GM21737 (cell line): ENCODE measurements around the gene TMEM121.

Source experiments
- ATAC-seq: cut with Tn5 transposase; IDR thresholded peaks from one replicate; pipeline ENCODE4 v1.9.1; 2021; ENCODE audit warnings: mild to moderate bottlenecking, moderate library complexity; ENCODE audit not compliant: unreplicated experiment

TMEM121 gene

DNA sequence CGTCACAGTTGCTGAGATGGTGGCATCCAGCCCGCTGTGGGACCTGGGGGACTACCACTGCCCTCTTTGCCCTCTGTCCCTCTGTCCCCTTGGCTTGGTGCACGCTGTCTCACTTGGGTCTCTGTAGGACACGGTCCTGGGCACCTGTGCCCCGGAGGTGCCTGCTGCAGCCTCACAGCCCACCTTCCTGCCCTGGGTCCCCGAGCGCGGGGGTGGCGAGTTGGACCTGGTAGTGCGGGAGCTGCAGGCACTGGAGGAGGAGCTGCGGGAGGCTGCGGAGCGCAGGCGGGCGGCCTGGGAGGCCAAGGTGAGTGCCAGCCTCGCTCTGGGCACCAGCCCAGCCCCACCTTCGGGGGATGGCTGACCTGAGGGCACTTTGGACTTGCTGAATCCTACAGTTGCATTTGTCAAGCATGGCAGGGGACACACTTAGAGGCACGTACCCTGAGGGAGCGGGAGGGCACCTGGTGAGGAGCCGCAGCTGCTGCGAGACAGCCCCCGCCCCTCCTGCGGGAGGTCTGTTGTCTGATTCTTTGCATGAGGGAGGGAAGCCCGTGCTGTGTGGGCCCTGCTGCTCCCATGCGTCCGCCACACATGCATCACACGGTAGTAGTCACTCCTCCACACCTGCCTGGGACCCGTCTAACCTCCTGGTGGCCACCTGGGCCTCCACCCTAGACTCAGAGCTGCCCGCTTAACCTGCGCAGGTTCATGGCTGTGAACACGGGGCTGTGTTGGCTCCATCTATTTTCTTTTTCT, 28.5 kb upstream of the TMEM121 start:
- ATAC-seq, result no peak

DNA sequence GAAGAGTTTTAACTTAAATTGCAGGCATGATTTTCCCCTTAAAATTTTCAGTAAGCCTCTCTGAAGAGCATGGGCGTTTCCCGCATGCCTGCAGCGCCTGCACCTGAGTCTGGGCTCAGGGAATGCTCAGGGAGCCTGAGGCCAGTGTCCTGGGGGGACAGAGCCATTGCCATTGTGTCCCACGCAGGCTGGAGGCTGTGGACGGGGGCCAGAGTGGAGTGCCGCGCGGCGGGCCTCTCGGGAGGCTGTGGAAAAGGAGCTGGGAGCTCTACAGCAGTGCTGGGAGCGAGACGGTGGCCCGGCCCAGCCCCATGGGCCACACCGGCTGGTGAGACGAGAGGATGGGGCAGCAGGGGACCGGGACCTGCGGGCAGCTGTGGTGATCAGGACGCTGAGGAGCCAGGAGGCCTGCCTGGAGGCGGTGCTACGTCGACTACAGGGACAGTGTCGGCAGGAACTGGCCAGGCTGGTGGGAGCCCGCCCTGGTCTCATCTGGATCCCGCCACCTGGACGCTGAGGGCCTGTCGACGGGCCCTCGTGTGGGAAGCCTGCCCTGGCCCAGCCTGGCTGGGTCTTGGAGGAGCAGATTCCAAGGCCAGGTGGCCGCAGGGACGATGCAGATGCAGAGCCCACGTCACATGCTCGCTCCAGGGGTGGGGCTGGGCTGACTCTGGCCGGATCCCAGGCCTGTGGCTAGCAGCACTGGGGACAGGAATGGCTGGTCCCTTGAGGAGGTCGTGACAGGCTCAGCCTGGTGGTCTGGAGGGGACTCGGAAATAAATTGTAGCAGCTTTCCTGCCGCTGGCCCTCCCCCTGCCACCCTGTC, 27.7 kb upstream of the TMEM121 start:
- ATAC-seq, result no peak

DNA sequence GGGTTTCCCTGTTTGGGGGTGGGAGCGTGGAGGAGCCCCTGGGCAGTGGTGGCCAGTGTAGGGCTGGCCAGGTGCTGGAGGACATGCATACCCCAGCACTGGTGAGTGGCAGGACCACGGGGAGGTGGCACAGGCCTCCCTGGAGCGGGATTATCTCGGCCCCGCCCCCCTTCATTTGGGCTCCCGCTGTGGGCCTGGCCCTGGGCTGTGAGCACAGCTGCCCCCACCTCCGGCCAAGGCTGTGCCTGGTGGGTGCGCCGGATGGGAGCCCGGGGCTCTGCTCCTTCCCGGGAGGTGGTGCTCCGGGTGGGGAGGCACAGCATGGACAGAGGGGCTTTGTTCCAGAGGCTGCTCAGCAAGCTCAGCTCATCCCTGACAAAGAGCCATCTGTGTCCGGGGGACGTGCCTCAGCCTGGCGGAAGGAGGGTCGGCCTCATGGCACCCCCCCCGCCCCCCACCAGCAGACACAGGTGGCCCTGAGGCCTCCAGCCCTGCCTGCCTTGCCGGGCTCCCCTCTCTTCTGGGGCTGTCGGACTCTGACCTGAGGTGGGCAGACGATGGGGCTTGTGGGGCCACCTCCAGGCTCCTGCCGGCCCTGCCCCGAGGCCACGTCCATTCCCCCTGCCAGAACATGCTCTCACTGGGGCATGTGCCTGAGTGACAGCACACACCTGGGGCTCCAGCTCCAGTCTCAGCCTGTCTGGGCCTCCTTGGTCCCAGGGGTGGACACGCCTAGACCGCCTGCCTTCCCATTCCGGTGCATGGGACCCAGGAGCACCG, 26.9 kb upstream of the TMEM121 start:
- ATAC-seq, result no peak

DNA sequence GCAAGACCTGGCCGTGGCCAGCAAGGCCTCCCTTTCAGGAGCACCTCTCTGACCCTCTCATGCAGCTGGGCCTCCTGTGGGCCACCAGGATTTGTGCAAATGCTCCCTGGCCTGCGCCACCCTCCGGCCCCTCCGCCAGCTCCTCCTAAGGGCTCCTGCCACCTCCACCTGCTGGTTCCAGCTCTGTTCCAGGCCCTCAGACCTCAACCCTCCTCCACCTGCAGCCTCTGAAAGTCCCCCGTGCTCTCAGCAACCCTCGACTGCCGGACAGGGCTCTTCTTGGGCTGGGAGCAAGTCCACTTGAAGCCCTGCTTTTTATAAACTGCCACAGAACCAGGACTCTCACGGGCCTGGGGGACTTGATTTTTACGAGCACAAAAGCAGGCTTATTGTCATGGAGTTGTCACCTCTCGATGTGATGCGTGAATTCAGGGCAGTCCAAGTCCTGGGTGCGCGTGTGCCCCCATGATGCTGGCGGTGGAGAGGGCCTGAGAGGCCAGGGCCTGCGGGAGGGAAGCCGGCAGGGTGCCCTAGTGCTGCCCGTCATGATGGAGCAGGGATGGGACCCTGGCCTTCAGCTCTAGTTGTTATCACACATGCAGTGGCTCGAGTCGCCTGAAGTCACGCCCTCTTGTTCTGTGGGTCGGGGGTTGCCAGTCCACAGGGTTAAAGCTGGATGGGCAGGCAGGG, 26.2 kb upstream of the TMEM121 start:
- no peak for ATAC-seq

DNA sequence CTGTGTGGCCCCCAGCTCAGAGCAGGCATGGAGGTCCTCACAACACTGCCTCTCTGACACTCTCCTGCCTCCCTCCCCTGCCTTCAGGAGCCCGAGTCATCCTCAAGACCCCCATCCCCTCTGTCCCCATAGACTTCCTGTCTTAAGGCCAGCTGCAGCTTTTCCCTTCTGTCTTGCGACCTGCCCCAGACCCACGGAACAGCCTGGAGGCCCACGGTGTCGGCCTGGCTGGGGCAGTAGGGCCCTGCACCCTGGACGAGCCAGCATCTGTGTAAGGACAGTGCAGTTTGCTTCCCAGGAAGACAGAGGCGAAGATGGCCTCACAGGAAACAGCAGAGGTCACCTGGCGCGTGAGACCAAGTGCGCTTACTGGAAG, 25.7 kb upstream of the TMEM121 start:
- ATAC-seq, result no peak

DNA sequence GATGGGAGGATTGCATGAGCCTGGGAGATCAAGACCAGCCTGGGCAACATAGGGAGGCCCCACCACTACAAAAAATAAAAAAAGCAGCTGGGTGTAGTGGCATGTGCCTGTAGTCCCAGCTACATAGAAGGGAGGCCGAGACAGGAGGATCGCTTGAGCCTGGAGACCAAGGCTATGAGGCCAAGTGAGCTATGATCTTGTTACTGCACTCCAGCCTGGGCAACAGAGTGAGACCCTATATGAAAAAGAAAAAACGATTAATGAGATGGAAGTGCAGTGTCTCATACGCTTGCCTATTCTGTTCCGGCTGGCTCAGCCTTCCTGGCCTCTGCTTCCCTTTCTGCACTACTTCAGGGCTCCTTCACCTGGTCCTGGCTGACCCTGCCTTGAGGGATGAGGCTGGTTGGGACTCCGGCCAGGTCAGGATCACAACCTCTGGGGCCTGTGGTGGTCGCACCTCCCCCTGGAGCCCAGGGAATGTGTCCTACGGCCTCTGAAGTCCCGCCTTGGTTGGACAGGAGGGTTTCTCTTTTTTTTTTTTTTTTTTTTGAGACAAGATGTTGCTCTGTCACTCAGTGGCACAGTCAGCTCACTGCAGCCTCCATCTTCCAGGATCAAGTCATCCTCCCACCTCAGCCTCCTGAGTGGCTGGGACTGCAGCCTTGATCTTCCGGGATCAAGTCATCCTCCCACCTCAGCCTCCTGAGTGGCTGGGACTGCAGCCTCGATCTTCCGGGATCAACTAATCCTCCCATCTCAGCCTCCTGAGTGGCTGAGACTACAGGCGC, 24.7 kb upstream of the TMEM121 start:
- ATAC-seq, result no peak

DNA sequence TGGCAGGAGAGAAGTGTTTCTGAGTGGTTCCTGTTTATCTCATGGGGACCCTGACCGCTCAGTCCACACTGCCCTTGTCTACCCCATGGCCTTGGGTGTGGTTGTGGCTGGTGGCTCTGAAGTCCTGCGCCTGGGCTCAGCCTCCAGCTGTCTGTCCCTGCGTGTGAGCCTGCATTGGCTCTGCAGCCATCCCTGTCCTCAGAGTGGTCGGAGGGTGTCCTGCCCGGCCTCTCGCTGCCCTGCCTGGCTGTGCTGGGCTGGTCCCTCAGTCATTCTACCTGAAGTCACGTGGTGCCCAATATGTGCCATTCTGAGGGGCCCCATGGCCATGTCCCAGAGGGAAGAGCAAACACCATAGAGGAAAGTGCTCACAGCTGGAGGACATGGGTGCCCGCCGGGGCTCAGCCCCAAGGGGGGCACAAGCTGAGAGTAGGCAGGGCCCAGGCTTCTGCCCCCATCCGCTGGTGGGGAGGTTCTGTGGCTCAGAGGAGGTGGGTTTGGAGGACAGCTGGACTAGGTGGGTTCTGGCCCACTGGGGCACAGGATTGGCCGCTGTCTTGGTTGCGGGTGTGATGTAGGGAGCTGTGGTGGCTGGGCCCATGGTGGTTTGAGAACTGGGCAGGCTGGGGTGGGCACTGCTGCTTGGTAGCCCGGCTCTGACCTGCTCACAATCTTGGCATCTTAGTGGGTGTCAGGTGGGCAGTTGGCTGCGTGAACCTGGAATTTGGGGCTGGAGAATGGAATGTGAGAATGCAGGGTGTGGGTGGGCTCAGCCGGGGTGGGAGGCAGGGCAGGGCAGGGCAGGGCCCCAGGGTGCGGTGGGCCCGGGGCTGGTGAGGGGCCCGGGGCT, 23.7 kb upstream of the TMEM121 start:
- ATAC-seq, result no peak

DNA sequence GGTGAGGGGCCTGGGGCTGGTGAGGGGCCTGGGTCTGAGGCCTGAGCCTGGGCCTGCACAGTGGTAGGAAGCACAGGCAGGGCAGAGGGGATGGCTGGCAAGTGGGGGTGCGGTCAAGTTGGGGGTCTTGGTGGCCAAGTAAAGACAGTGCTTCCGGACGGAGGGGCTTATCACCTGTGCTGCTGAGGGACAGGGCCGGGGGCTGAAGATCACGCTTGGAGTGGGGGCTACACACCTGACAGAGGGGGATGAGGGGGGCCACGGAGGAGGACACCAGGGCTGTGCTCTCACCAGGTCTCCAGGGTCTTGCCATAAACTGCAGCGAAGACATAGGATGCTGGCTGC, 23.1 kb upstream of the TMEM121 start:
- ATAC-seq, result no peak

DNA sequence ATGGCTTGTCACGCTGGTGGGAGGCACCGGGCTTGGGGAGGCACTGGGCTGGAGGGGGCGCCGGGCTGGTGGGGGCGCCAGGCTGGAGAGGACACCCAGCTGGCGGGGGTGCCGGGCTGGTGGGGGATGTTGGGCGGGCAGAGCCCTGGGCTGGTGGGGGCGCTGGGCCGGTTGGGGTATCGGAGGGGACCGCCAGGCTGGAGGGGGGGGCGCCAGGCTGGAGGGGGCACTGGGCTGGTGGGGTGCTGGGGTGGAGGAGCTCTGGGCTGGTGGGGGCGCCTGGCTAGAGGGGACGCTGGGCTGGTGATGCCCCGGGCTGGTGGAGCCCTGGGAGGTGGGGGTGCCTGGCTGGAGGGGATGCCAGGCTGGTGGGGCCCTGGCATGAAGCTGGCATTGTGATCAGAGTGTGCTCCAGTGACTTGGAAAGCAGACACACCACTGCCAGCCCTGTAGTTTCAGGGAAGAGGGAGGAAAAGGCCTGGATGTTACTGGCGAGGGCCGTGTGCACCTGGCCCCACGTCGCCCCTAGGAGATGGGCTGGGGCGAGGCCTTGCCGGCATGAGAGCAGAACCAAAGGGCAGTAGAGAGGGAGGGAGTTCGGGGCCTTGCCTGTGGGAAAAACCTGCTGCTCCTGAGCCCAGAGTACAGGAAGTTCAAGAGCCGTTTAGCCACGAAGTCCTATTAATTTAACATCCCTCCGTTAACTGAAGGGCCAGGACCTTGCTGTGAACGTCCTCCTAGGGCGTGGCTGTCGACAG, 22.3 kb upstream of the TMEM121 start:
- ATAC-seq, result no peak

DNA sequence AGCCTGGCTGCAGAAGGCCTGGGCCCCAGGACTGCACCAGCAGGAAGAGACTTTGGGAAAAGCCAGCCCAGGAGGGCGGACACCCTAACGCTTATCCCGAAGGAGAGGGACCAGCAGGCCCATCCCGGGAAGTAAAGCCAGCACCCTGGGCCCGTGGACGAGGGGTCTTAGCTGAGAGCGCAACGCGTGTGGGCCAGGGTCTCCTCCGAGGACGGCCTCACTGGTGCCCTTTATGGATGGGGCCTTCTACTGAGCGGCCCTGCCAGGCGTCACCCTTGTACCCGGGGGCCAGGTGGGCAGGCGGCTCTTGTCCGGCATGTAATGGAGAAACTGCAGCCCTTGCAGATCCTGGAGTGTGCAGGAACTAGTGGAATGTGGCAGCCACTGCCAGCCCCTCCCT, 21.3 kb upstream of the TMEM121 start:
- ATAC-seq, result no peak

DNA sequence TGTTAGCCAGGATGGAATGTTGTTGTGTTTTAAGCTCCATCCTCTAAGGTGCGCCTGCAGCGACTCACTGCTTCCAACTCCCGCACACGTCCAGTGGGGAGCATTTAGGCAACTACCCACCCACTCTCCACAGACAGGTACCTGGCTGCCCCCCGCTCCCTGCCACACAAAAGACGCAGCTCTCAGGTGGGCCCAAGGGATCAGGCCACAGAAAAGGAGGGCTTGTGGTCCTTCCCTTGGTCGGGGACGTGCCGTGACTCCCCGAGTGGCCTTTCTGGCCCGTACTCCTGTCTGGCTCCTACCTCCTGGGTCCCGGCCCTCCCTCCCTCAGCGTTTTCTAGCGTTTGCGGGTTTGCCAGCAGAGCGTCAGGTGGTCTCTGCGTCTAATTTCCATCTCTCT, 19.1 kb upstream of the TMEM121 start:
- ATAC-seq, result no peak

DNA sequence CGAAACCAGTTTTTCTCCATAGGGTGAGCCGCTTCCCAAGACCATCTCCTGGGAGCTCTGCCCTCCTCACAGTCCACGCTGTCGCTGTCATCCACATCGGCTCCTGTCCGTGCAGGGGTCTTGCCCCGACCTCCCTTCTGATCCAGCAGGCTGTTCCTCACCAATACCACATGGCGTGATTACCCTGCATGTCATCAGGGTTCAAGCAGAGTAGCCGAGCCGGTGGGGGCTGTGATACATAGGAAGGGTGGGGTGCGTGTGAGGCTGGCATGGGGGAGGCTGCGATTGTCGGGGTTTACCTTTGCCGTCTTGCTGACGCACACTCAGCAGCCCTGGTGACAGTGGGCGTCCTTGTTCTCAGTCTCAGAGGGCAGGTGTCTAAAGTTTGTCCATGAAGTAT, 18.3 kb upstream of the TMEM121 start:
- no peak for ATAC-seq

DNA sequence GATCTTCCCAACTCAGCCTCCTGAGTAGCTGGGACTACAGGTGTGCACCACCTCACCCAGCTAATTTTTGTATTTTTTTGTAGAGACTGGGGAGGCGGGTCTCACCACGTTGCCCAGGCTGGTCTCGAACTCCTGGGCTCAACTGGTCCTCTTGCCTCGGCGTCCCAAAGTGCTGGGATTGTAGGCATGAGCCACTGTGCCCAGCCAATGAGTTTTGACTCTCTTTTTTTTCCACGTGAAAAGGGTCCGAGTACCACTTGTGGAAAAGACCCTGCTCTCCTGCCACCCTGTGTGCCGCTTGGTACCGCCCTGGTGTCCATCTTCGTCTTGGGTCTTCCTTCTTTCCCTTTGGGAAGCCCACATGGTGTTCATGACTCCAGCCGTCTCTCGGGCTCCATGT, 17.8 kb upstream of the TMEM121 start:
- no peak for ATAC-seq

DNA sequence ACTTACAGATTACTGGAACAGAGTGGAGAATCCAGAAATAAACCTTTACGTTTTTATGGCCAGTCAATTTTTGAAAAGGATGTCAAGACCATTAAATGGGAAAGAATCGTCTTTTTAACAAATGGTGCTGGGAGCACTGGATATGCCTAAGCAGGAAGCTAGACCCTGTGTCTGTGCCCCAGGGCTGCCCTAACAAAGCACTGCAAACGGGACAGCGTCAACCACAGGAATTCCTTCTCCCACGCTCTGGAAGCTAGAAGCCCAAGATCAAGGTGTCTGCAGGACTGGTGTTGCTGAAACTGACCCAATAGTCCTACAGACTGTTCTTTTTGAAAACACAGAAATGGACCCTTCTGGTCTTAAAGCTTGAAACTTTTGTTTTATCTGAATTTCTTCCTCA, 9.3 kb upstream of the TMEM121 start:
- no peak for ATAC-seq

DNA sequence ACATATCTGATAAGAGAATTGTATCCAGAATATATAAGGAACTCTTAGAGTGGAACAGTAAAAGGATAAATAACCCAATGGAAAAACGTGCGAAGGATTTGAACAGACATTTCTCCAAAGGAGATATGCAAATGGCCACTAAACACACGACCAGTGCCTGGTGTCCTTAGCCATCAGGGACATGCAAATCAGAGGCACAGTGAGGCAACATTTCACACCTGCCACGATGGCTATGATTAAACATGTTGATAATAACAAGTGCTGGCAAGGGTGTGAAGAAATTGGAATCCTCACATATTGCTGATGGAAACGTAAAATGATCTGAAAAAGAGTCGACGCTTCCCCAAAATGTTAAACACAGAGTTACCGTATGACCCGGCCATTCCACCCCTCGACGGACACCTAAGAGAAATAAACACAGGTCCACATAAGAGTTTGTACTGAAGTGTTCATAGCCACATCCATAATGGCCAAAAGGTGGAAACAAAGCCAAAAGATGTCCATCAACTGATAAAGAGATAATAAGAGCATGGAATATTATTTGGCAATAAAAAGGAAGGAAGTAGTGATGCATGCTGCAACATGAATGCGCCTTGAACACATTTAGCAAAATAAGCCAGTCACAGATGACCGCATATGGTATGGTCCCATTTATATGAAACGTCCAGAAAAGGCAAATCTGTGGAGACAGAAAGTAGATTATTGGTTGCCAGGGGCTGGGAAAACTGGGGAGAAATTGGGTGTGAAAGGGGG, 6.3 kb upstream of the TMEM121 start:
- ATAC-seq, result no peak

DNA sequence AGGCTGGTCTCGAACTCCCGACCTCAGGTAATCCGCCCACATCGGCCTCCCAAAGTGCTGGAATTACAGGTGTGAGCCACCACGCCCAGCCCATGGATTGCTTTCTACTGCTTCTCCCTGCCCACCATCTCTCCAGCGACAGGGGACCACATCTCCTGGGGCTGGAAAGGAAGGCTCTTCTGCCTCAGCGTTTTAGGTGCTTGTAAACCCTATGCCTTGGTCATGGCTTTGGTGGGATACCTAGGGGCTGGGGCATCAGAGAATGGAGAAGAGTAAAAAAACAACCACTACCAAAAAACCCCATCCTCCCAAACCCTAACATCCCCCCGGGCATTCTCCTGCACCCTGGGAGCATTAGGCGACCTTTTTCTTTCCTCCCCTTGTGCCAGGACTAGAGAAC, 1.1 kb upstream of the TMEM121 start:
- ATAC-seq, result no peak

DNA sequence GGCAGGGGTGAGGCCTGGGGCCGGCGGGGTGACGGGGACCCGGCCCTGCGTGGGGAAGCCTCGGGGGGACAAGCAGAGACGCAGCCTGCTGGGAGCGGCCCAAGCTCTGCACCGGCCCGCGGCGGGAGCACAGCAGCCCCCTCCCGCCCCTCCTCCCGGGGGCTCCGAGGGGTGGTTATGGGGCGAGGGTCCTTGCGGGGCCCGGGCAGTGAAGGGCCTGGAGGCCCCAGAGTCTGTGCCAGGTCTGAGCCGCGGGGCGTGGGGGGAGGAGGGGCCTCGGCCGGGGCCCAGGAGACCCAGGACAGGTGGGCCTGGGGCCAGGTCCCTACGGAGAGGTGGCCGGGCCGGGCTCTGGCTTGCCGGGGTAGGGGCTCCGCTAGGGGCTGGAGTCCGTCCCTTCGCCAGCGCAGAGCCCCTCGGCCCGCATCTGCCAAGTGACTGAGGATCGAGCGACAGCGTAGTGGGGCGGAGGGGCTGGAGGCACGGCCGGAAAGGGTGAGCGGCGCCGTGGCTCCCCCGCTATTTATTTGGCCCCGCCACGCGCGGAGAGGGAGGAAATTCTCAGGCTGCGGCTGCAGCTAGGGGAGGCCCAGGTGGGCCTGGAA, 495 bp downstream of the TMEM121 start:
- no peak for ATAC-seq

DNA sequence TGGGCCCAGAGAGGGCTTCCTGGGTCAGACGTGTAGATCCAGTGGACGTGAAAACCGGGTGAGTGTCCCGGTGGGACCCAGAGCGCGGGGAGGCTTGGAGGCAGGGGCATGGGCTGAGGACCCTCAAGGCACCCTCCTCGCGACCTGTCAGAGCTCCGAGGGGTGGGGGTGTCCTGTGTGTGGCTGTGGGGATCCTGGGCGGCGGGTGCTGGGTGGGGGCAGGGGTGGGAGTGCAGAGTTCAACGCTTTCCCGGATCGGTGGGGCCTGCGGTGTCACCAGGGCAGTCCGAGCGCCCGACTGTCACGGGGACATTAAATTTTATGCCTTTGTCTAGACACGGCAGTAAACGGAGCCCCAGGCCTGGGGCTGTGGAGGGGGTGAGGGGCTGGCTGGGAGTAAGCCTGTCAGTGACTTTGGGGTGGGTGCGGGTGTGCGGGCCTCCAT, 1.0 kb downstream of the TMEM121 start:
- no peak for ATAC-seq
